ENCODE results near the gene SGSM1.

- TF ChIP-seq CTCF (IDR thresholded peaks at IDR 0.05) (peak in 2 of 7 experiments; percentile 18), POLR2A (IDR thresholded peaks at IDR 0.05) (no peak), EP300 (IDR thresholded peaks at IDR 0.05) (no peak)
These were observed 33.4 kb upstream of the SGSM1 start for GRCh38 chr22:24772493-24773220.
